T-helper 2 cell (primary cell): ENCODE measurements around the gene SLCO2A1.

Experiments
- DNase-seq, 5 experiments: peaks; one replicate each; pipeline versions ENCODE4 v3.0.0 to v3.0.0-alpha.2; 2012 to 2022

SLCO2A1 gene

GRCh38 chr3:133997871-133998635 is 31.7 kb downstream of the SLCO2A1 start:
- DNase-seq = no peak

GRCh38 chr3:133996996-133997395 is 32.7 kb downstream of the SLCO2A1 start:
- no peak for DNase-seq

GRCh38 chr3:133996251-133996661 is 33.5 kb downstream of the SLCO2A1 start:
- no peak for DNase-seq

DNA sequence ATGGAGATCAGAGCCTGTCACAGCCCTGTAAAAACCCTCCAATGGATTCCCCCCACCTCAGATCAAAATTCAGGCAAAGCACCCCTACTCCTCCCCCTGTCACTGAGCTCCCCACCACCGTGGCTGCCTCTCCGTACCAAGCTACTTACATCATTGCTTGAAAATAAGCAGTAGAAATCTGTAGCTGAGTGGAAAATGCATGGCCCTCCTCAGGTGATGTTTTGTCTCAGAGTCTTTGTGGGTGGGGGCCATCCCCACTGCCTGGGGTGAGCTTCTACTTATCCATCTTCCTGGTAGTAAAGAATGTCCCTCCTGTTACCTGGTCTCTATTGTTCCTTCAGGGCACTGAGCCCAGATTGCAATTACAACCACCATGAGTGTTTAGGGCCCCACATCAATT is 34.5 kb downstream of the SLCO2A1 start:
- no peak for DNase-seq

DNA sequence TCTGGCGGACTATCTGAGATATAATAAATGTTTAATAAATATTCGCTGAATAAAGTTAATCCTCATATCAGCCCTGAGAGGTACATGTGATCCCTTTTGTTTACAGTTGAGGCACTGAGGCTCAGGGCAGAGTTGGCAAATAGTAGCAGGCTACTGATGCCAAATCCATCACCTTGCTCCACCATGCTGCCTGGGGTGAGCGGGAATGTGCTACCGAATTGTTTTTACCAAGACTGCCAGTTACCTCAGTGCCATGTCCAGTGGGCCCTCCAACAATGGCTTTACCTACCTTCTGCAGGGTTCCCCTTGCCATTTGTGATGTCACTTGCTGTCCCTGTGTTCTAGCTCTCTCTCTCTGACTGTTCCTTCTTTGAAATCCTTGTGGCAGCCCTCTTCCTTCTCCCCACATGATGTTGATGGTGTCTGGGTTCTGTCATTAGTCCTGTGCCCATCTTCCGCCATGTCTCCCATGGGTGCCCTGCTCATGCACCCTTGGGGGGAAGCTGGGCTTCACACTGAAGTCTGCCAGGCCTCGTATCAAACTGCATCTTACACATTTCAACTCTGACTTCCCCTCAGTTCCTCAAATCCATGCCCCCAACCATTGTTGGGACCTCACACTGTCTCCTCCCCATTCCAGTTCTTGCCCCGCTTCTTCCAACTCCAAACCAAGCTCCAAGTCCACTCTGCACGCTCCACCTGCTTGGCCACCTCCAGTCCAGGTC is 35.4 kb downstream of the SLCO2A1 start:
- DNase-seq = no peak

- no peak for DNase-seq
Observed at GRCh38 chr3:133992951-133993620, 36.6 kb downstream of the SLCO2A1 start.

GRCh38 chr3:133992381-133992780 is 37.3 kb downstream of the SLCO2A1 start:
- no peak for DNase-seq

DNA sequence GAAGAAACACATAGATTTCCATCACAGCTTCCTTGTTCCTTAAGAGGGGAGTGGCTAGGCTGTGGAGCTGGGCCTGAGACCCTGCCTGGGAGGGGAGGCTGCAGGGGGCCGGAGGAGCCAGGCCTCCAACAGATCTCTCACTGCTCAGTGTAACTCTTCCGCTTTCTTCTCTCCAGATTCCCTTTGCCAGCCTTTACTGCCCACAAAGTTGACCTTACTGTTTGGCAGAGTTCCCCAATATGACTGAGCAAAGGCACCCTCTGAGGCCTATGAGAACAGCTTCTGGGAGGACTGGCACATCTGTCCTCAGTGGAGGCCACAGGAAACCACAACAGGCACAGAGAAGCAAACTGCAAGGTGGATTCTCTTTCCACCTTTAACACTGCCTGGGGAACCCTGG is 38.1 kb downstream of the SLCO2A1 start:
- no peak for DNase-seq

GRCh38 chr3:133991209-133991608 is 38.5 kb downstream of the SLCO2A1 start:
- no peak for DNase-seq

- DNase-seq = no peak
Observed at GRCh38 chr3:133989936-133990702, 39.6 kb downstream of the SLCO2A1 start.

DNA sequence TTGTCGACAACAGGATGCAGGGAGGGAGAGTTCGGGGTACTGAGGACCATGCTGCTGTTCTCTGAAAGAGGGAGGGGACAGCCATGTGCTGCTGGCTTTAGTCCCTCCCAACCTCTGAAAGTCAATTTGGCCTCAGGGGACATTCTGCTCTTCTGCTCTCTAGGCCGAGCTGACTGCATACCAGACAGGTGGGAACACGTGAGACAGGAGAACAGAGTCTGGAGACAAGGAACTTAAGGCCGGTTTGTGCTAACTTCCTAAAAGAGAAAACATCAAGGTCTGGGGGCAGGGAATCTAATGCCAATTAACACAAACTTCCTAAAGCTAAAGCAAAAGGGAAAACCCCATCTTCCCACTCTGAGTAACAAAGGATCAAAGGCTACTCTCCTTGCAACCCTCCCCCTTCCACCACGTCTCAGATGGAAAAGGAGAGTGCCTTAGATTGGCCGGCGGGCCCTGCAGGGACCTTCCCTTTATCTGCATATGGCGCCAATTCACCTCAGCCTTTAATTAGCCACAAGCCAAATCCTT is 41.0 kb downstream of the SLCO2A1 start:
- DNase-seq = no peak

GRCh38 chr3:133987948-133988484 is 41.7 kb downstream of the SLCO2A1 start:
- no peak for DNase-seq

- DNase-seq = no peak
Observed at GRCh38 chr3:133987136-133987535, 42.6 kb downstream of the SLCO2A1 start.

- no peak for DNase-seq
Observed at GRCh38 chr3:133986311-133986710, 43.4 kb downstream of the SLCO2A1 start.

DNA sequence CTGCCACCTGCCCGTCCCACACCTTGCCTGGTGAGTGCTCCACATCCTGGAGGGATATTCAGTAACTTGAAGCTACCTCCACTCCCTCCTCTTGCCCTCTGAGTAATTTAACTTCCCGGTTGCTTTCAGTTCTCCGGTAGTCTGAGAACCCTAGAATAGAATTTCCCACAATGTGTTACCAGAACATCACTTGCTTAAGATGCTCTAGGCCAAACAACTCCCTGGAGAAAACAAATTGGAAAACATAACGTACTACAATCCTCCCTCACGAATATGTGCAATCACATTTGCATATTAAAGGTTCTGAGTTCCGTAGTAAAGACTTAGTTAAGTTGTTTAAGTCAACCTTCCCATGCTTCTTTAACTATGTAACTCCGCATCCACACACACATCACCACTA is 44.8 kb downstream of the SLCO2A1 start:
- DNase-seq = no peak

DNA sequence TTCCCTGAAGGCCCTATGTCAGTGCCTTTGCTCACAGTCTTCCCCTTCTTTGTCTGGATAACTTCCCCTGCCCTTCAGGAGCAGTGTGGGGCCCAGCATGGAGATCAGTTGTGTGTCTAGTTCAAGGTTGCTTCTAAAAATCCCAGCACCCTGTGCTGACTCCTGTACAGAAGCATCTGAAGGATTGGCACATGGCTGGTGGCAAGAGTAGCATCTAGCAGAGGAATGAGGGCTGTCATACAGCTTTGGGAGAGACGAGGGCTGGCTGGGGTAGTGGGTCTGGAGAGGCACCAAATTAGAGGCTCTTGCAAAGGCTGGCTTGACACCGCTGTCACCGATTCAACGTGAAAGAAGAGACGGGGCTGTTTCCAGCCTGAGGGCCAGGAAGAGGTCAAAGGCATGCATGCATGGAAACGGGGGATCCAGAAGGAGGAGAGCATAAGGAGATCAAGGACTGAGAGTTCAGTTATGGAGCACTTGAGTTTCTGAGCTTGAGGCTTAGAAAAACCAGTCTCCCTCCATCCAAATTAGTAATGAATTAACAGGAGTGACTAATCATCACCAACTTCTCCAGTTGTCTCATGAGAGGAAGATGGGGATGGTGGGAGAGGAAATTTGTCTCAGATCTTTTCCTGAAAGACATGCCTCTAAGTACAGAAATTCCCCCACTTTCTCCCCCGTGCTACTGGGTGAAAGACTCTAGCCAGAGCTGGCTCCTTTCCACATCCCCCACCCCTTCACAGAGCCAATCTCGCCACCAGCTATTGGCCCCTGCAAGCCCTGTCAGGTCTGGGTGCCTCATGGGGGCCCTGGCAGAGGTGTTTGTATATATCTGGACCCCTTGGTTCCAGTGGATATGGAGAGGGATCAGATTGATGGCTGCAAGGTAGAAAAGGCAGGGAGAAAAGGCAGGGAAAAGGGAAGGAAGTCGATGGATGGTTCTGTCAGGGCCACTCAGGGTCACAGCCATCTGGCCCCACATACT is 45.9 kb downstream of the SLCO2A1 start:
- no peak for DNase-seq

DNA sequence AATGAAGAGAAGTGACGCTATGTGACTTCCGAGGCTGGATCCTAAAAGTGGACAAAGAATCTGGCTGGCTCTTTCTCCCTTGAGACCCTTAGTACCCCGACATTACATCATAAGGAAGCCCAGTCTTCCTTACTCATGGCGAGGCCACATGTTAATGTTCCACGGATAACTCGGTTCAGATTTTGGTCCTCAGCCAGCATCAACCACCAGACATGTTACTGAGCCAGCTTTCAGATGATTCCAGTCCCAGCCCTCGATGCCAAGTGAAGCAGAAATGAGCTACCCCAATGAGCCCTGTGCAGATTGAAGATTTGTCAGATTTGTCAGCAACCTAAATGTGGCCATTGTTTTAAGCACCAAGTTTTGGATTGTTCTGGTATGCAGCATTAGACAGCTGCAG is 46.6 kb downstream of the SLCO2A1 start:
- DNase-seq = no peak

DNA sequence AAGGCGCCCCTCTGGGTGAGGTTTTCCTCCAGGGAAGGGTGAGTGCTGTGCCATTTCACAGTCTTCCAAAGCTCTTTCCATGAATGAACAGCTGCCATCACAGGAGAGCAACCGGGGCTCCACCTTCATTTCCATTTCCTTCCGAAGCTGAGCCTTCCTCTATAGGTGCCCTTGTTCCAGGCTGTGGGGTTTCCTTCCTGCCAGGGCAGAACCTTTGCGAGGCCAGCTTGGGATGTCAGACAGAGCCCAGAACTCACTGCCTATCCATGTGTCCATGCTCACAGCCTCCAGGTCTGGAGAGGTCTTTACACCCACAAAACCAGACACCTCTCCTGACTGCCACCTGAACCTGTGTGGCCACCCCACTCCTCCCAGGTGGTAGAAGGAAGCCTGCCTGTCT is 49.2 kb downstream of the SLCO2A1 start:
- DNase-seq = no peak

DNA sequence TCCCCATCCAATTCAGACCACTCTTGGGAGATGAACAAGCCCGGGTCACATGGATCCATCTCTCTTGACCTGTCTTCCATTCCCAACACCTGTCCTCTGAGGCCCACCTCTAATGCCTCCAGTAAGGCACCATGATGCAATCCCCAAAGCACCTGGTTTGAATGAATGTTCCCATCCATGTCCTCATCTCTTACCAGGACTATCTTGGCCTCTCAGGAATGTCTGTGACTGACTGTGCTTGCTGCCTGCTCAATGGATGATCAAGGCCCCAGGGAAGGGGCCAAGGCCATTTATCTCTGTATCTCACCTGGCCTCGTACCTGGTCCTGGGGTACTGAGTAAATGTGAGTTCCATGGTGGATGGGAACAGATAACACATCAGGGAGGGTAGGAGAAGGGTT is 49.7 kb downstream of the SLCO2A1 start:
- DNase-seq = no peak

GRCh38 chr3:133979553-133979952 is 50.2 kb downstream of the SLCO2A1 start:
- peak in 1 of 5 experiments; percentile 8 for DNase-seq

- DNase-seq = no peak
Observed at GRCh38 chr3:133977568-133977967, 52.2 kb downstream of the SLCO2A1 start.
